Measurements from ENCODE around the gene SERPINA1.
"Not testable (repeated sequence)": the region's sequence is repeated elsewhere in the genome, so short reads cannot be mapped to it uniquely, and the experiment has no call there.

Gene SERPINA1

GRCh38 chr14:94369766-94370523, 18.5 kb downstream of the SERPINA1 start:
- DNase-seq (ENCODE audit: low read depth in 2 of 2) = not testable (repeated sequence)

GRCh38 chr14:94368956-94369355, 19.4 kb downstream of the SERPINA1 start:
- no peak for DNase-seq (ENCODE audit: low read depth in 2 of 2)

- DNase-seq (ENCODE audit: low read depth in 2 of 2) = no peak
These were observed 20.2 kb downstream of the SERPINA1 start for GRCh38 chr14:94368243-94368590.

GRCh38 chr14:94367347-94368242, 20.8 kb downstream of the SERPINA1 start:
- no peak for DNase-seq (ENCODE audit: low read depth in 2 of 2)

GRCh38 chr14:94366146-94366915, 22.1 kb downstream of the SERPINA1 start, which contains the start of gene SERPINA2:
Gene SERPINA2, minus strand, starts transcription at chr14:94366698.
- DNase-seq (ENCODE audit: low read depth in 2 of 2) = no peak

GRCh38 chr14:94365624-94366023, 22.8 kb downstream of the SERPINA1 start:
- no peak for DNase-seq (ENCODE audit: low read depth in 2 of 2)

- no peak for DNase-seq (ENCODE audit: low read depth in 2 of 2)
These were observed 23.4 kb downstream of the SERPINA1 start for GRCh38 chr14:94364964-94365363.

- DNase-seq (ENCODE audit: low read depth in 2 of 2) = no peak
These were observed 24.4 kb downstream of the SERPINA1 start for GRCh38 chr14:94364037-94364436.

- DNase-seq (ENCODE audit: low read depth in 2 of 2) = no peak
These were observed 25.2 kb downstream of the SERPINA1 start for GRCh38 chr14:94363151-94363624.

- no peak for DNase-seq (ENCODE audit: low read depth in 2 of 2)
These were observed 25.7 kb downstream of the SERPINA1 start for GRCh38 chr14:94362614-94363133.

GRCh38 chr14:94361682-94362081, 26.7 kb downstream of the SERPINA1 start:
- DNase-seq (ENCODE audit: low read depth in 2 of 2) = no peak

- DNase-seq (ENCODE audit: low read depth in 2 of 2) = no peak
These were observed 27.3 kb downstream of the SERPINA1 start for GRCh38 chr14:94360945-94361565.

- no peak for DNase-seq (ENCODE audit: low read depth in 2 of 2)
These were observed 31.2 kb downstream of the SERPINA1 start for GRCh38 chr14:94357166-94357565.

GRCh38 chr14:94356379-94357056, 31.9 kb downstream of the SERPINA1 start:
- no peak for DNase-seq (ENCODE audit: low read depth in 2 of 2)

- no peak for DNase-seq (ENCODE audit: low read depth in 2 of 2)
These were observed 33.1 kb downstream of the SERPINA1 start for GRCh38 chr14:94355191-94355794.

- DNase-seq (ENCODE audit: low read depth in 2 of 2) = no peak
These were observed 33.7 kb downstream of the SERPINA1 start for GRCh38 chr14:94354638-94355185.

GRCh38 chr14:94354190-94354589, 34.2 kb downstream of the SERPINA1 start:
- not testable (repeated sequence) for DNase-seq (ENCODE audit: low read depth in 2 of 2)

- DNase-seq (ENCODE audit: low read depth in 2 of 2) = no peak
These were observed 39.1 kb downstream of the SERPINA1 start for GRCh38 chr14:94349276-94349675.

- DNase-seq (ENCODE audit: low read depth in 2 of 2) = no peak
These were observed 39.6 kb downstream of the SERPINA1 start for GRCh38 chr14:94348836-94349235.

- no peak for DNase-seq (ENCODE audit: low read depth in 2 of 2)
These were observed 41.6 kb downstream of the SERPINA1 start for GRCh38 chr14:94346841-94347240.
